H1 (cell line): ENCODE data around the gene CD84. TPM values are rescaled to one million over a fixed set of nuclear protein-coding genes. Genes with fewer than 3 reads are reported as not detected.
A peak's percentile ranks its signal among the peaks of the same experiment; 100 is the strongest.

Experiments used
- CTCF ChIA-PET: fragments of 300-600 bp; sonication (Branson Sonifier 250); formaldehyde crosslinking; loops from one replicate; lab custom pipeline; 2021; ENCODE audit not compliant: partially characterized antibody; lab: Charles Lee
- POLR2A ChIA-PET: fragments of 300-600 bp; sonication (Branson Sonifier 250); formaldehyde crosslinking; loops from one replicate; lab custom pipeline; 2021; ENCODE audit warnings: inconsistent platforms; ENCODE audit not compliant: partially characterized antibody; lab: Charles Lee
- DNase-seq, 2 experiments: peaks; one replicate each; pipeline versions ENCODE4 v3.0.0 to v3.0.0-alpha.2; 2010 to 2022; ENCODE audit warnings: low spot score in 2 of 2, low read depth in 1 of 2, mixed read lengths in 1 of 2
- FAIRE-seq: peaks from 2 replicates; lab custom pipeline; 2011; peaks lifted over from hg19 to GRCh38; lab: Jason Lieb, UNC
- H2AFZ ChIP-seq: 2 replicates; pipeline ENCODE4 v1.8.1; 2012; ENCODE audit warnings: low read length, inconsistent platforms
- H2AK5ac ChIP-seq: 2 replicates; pipeline ENCODE4 v1.6.1; 2013; ENCODE audit warnings: low read depth, low read length
- H2BK120ac ChIP-seq: replicated peaks from 2 replicates; pipeline ENCODE3; 2013; ENCODE audit warnings: low read depth, low read length, inconsistent platforms
- H2BK12ac ChIP-seq: 2 replicates; pipeline ENCODE4 v1.6.1; 2013; ENCODE audit warnings: low read depth, low read length
- H2BK15ac ChIP-seq: 2 replicates; pipeline ENCODE4 v1.6.1; 2013; ENCODE audit warnings: low read length
- H2BK20ac ChIP-seq: 2 replicates; pipeline ENCODE4 v1.6.1; 2013; ENCODE audit warnings: low read length
- H2BK5ac ChIP-seq: 2 replicates; pipeline ENCODE4 v1.6.1; 2013; ENCODE audit warnings: low read depth, low read length
- H3K14ac ChIP-seq: 2 replicates; pipeline ENCODE4 v1.6.1; 2013; ENCODE audit warnings: inconsistent platforms; ENCODE audit not compliant: insufficient read length
- H3K18ac ChIP-seq: 2 replicates; pipeline ENCODE4 v1.6.1; 2013; ENCODE audit warnings: low read length; ENCODE audit errors: extremely low read depth
- H3K23ac ChIP-seq: 2 replicates; pipeline ENCODE4 v1.6.1; 2013; ENCODE audit warnings: inconsistent platforms; ENCODE audit not compliant: insufficient read length
- H3K23me2 ChIP-seq: 2 replicates; pipeline ENCODE4 v1.6.1; 2013; ENCODE audit warnings: low read depth, low read length
- H3K27ac ChIP-seq: 2 replicates; pipeline ENCODE4 v1.6.1; 2011; ENCODE audit warnings: low read depth, low read length, inconsistent platforms
- H3K27me3 ChIP-seq, 4 experiments: replicated peaks in 1 of 4; 1 replicate in 1 of 4; 2 replicates in 3 of 4; pipeline versions ENCODE4 v1.6.1 to v1.8.1; 2011 to 2013; ENCODE audit warnings: low read length in 3 of 4, mild to moderate bottlenecking in 3 of 4, inconsistent platforms in 2 of 4, mixed read lengths in 2 of 4, moderate library complexity in 1 of 4; ENCODE audit not compliant: control insufficient read depth in 3 of 4, insufficient read depth in 3 of 4; ENCODE audit errors: extremely low read depth in 1 of 4
- H3K36me3 ChIP-seq, 4 experiments: 2 replicates each; pipeline versions ENCODE4 v1.6.1 to v1.8.1; 2011 to 2013; ENCODE audit warnings: mild to moderate bottlenecking in 4 of 4, low read length in 3 of 4, moderate library complexity in 2 of 4, control low read depth in 1 of 4, inconsistent platforms in 1 of 4; ENCODE audit not compliant: insufficient read depth in 4 of 4, control insufficient read depth in 2 of 4
- H3K4ac ChIP-seq: replicated peaks from 2 replicates; pipeline ENCODE3; 2013; ENCODE audit warnings: low read length, low read depth, mixed read lengths, inconsistent platforms; ENCODE audit not compliant: insufficient read length
- H3K4me1 ChIP-seq, 4 experiments: replicated peaks in 1 of 4; 1 replicate in 1 of 4; 2 replicates in 3 of 4; pipeline versions ENCODE4 v1.6.1 to v1.8.1; 2011 to 2013; ENCODE audit warnings: low read length in 3 of 4, inconsistent platforms in 2 of 4, mixed read lengths in 1 of 4; ENCODE audit not compliant: insufficient read depth in 4 of 4, control insufficient read depth in 3 of 4
- H3K4me2 ChIP-seq, 2 experiments: 2 replicates each; pipeline versions ENCODE4 v1.6.1 to v1.8.1; 2011 to 2013; ENCODE audit warnings: low read depth in 2 of 2, low read length in 2 of 2, control low read depth in 1 of 2, inconsistent platforms in 1 of 2, mild to moderate bottlenecking in 1 of 2; ENCODE audit not compliant: insufficient read depth in 1 of 2
- H3K4me3 ChIP-seq, 4 experiments: fragments of 200-600, 300-600 bp in 1 of 4; sonication (generic), shearing (Covaris generic), sonication (Bioruptor Twin) in 1 of 4; 2 replicates each; pipeline versions ENCODE4 v1.5.1 to v1.8.1; 2011 to 2016; ENCODE audit warnings: low read length in 4 of 4, low read depth in 3 of 4, control low read depth in 2 of 4, inconsistent platforms in 2 of 4, mild to moderate bottlenecking in 2 of 4, mixed read lengths in 1 of 4, moderate library complexity in 1 of 4; ENCODE audit not compliant: insufficient read depth in 2 of 4; ENCODE audit errors: extremely low read depth in 1 of 4
- H3K56ac ChIP-seq: replicated peaks from 2 replicates; pipeline ENCODE3; 2013; ENCODE audit warnings: low read depth, mild to moderate bottlenecking, mixed read lengths, low read length, inconsistent platforms; ENCODE audit not compliant: insufficient read length
- H3K79me1 ChIP-seq: 2 replicates; pipeline ENCODE4 v1.6.1; 2013; ENCODE audit warnings: low read depth, low read length, control low read depth
- H3K79me2 ChIP-seq, 2 experiments: 2 replicates each; pipeline versions ENCODE4 v1.6.1 to v1.8.1; 2012 to 2013; ENCODE audit warnings: low read length in 2 of 2, mild to moderate bottlenecking in 2 of 2, inconsistent platforms in 1 of 2; ENCODE audit not compliant: insufficient read depth in 2 of 2, control insufficient read depth in 1 of 2
- H3K9ac ChIP-seq, 4 experiments: replicated peaks in 1 of 4; 1 replicate in 1 of 4; 2 replicates in 3 of 4; pipeline versions ENCODE4 v1.6.1 to v1.8.1; 2011 to 2013; ENCODE audit warnings: low read depth in 3 of 4, low read length in 3 of 4, control low read depth in 2 of 4, mild to moderate bottlenecking in 2 of 4, moderate library complexity in 2 of 4, inconsistent platforms in 1 of 4; ENCODE audit errors: extremely low read depth in 1 of 4
- H3K9me3 ChIP-seq, 2 experiments: 2 replicates each; pipeline versions ENCODE4 v1.6.1 to v1.8.1; 2012 to 2013; ENCODE audit warnings: mild to moderate bottlenecking in 2 of 2, moderate library complexity in 2 of 2, control low read depth in 1 of 2, inconsistent platforms in 1 of 2, low read depth in 1 of 2, low read length in 1 of 2, mixed read lengths in 1 of 2; ENCODE audit not compliant: insufficient read depth in 2 of 2
- H4K20me1 ChIP-seq, 2 experiments: replicated peaks in 1 of 2; 2 replicates each; pipeline versions ENCODE3 to v1.8.1; 2011 to 2013; ENCODE audit warnings: inconsistent platforms in 2 of 2, low read length in 2 of 2, mild to moderate bottlenecking in 1 of 2; ENCODE audit not compliant: insufficient read depth in 2 of 2, control insufficient read depth in 1 of 2
- H4K5ac ChIP-seq: 2 replicates; pipeline ENCODE4 v1.6.1; 2013; ENCODE audit warnings: low read length, low read depth, mixed read lengths, inconsistent platforms; ENCODE audit not compliant: insufficient read length
- H4K8ac ChIP-seq: 2 replicates; pipeline ENCODE4 v1.8.0; 2013; ENCODE audit warnings: mild to moderate bottlenecking, moderate library complexity, low read length, inconsistent platforms; ENCODE audit not compliant: insufficient read depth; ENCODE audit errors: extremely low read depth
- H4K91ac ChIP-seq: replicated peaks from 2 replicates; pipeline ENCODE3; 2013; ENCODE audit warnings: low read length, mixed read lengths, inconsistent platforms; ENCODE audit not compliant: insufficient read length
- ASH2L ChIP-seq: fragments of 200-600, 300-600 bp; sonication (generic); IDR thresholded peaks from one replicate; pipeline ENCODE4 v1.7.1; 2017; ENCODE audit warnings: low read length
- CTBP2 ChIP-seq: IDR thresholded peaks from 2 replicates; pipeline ENCODE4 v1.7.0; 2011; ENCODE audit warnings: borderline replicate concordance, mild to moderate bottlenecking, moderate library complexity, mixed read lengths, low read length; ENCODE audit not compliant: insufficient read depth, insufficient read length
- MAFK ChIP-seq: IDR thresholded peaks from 2 replicates; pipeline ENCODE4 v1.6.1; 2012; ENCODE audit warnings: low read depth, mild to moderate bottlenecking, improper control_type of control experiment, low read length
- SUZ12 ChIP-seq: fragments of 200-600 bp; sonication (generic); IDR thresholded peaks from 2 replicates; pipeline ENCODE4 v1.6.1; 2012; ENCODE audit warnings: mild to moderate bottlenecking, inconsistent platforms, low read length, moderate library complexity, mixed read lengths
- TAF1 ChIP-seq: IDR thresholded peaks from 2 replicates; pipeline ENCODE4 v1.6.1; 2011; ENCODE audit warnings: mild to moderate bottlenecking, low read depth, low read length
- WGBS, 2 experiments: shearing (Covaris generic) in 1 of 2; methylation state at CpG; one replicate each; pipeline versions ENCODE4 v1.1.6 to v1.1.7; 2013 to 2015; ENCODE audit warnings: low lambda C conversion rate in 2 of 2, mixed read lengths in 2 of 2, inconsistent platforms in 1 of 2, low coverage in 1 of 2, missing lambda C conversion rate in 1 of 2; ENCODE audit not compliant: insufficient replicate concordance in 2 of 2, insufficient coverage in 1 of 2, insufficient read length in 1 of 2; ENCODE audit errors: extremely low coverage in 1 of 2, missing lambda C conversion rate in 1 of 2; 5-methylcytosine and 5-hydroxymethylcytosine counted together
- polyA plus RNA-seq, 7 experiments: library from polyadenylated mRNA; depleted of rRNA in 3 of 7; stranded (reverse) in 5 of 7; unstranded in 2 of 7; fragments of >200 nt in 5 of 7; fragments of 200-250 nt in 2 of 7; gene quantifications; 1 replicate in 5 of 7; 2 replicates in 1 of 7; 4 replicates in 1 of 7; pipeline versions ENCODE4 v1.2.1 to v1.2.3, GENCODE V29; 2011 to 2013; ENCODE audit warnings: missing spikeins in 2 of 7, mixed read lengths in 2 of 7
- total RNA-seq: library from RNA; stranded (reverse); fragmentation: NEBNext Ultra II Directional; extraction: Animal tissue kit (Norgen Biotek cat#: 25700); gene quantifications from 2 replicates; pipeline ENCODE4 v1.2.1, GENCODE V29; 2021
- TF ChIP-seq, protein P1 (sequence below), 3 experiments: IDR thresholded peaks; 1 replicate in 2 of 3; 2 replicates in 1 of 3; pipeline versions ENCODE4 v1.5.1 to v1.6.1; 2011; ENCODE audit warnings: low read length in 3 of 3, mild to moderate bottlenecking in 3 of 3, inconsistent platforms in 2 of 3, low read depth in 1 of 3, moderate library complexity in 1 of 3; ENCODE audit not compliant: insufficient read depth in 1 of 3; ENCODE audit errors: control extremely low read depth in 1 of 3

The CD84 gene
- total and polyA plus RNA-seq, 2 of the 8 experiments (the other 6 are each of a cell fraction or from before 2014, with no cell fraction given) = not detected

DNA sequence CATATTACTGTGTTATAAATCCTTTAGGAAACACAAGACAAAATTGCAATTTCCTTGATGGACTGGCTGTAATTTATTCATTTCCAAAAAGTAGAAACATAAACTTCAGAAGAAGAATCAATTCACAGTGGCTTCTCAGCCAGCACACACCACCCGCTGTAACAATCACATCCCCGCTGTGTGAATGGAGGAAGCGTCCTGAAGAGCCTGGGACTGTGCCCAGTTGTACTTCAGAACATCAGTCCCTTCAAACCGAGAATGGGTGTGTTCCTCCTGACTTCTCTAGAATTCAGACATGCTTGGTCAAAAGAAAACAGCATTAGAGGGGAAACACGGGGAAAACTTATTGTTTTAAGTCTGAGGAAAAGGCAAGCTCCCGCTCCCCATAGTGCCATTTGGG is 28.8 kb upstream of the CD84 start:
- Histone ChIP-seq H3K23ac (no peak overlapping the region), H3K27ac (no peak overlapping the region), H3K27me3 (no peaks in the 10 kb centered on the region), H3K79me1 (no peaks in the 10 kb centered on the region), H4K91ac (no peak overlapping the region), H2AK5ac (no peak overlapping the region), H3K18ac (no peak overlapping the region), H3K4me3 (no peak overlapping the region), H3K36me3 (no peaks in the 10 kb centered on the region), H2AFZ (0 out of 2 replicates have a peak overlapping the region, but pooled peaks have one; percentile 28), H3K4me2 (no peak overlapping the region), H3K4ac (no peak overlapping the region), H2BK5ac (no peak overlapping the region), H3K79me2 (no peaks in the 10 kb centered on the region), H2BK15ac (no peak overlapping the region), H3K4me1 (peaks cover 0 to 2% (median 0%) of the 10 kb centered on the region in 4 experiments; a peak in 1 of 7 replicates), H3K14ac (no peak overlapping the region), H2BK120ac (no peak overlapping the region), H3K9me3 (no peaks in the 10 kb centered on the region), H3K23me2 (no peaks in the 10 kb centered on the region), H4K20me1 (no peaks in the 10 kb centered on the region), H4K8ac (no peak overlapping the region), H4K5ac (no peak overlapping the region), H2BK20ac (no peak overlapping the region), H3K56ac (no peak overlapping the region), H2BK12ac (no peak overlapping the region), H3K9ac (no peak overlapping the region)
- WGBS, 2 experiments = 82% methylated on average over 6 of the region's 6 CpGs; no CpG with 5 or more reads in 1 of the 2 experiments
- TF ChIP-seq MAFK = no peak
- no peak for TF ChIP-seq ASH2L
- TF ChIP-seq SUZ12 = no peak
- TF ChIP-seq, protein P1, sequence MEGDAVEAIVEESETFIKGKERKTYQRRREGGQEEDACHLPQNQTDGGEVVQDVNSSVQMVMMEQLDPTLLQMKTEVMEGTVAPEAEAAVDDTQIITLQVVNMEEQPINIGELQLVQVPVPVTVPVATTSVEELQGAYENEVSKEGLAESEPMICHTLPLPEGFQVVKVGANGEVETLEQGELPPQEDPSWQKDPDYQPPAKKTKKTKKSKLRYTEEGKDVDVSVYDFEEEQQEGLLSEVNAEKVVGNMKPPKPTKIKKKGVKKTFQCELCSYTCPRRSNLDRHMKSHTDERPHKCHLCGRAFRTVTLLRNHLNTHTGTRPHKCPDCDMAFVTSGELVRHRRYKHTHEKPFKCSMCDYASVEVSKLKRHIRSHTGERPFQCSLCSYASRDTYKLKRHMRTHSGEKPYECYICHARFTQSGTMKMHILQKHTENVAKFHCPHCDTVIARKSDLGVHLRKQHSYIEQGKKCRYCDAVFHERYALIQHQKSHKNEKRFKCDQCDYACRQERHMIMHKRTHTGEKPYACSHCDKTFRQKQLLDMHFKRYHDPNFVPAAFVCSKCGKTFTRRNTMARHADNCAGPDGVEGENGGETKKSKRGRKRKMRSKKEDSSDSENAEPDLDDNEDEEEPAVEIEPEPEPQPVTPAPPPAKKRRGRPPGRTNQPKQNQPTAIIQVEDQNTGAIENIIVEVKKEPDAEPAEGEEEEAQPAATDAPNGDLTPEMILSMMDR (IDR thresholded peaks at IDR 0.05; ENCODE audit: control extremely low read depth in 1 of 3, insufficient read depth in 1 of 3, low read depth in 1 of 3, low read length in 3 of 3) = no peak
- no peak for TF ChIP-seq CTBP2
- TF ChIP-seq TAF1 = no peak
- ChIA-PET POLR2A (no interaction called here), CTCF (interaction anchor here (0.8 to 9.5 kb wide), 17 partner anchors 9 to 254 kb away, joined by 3 to 88 read pairs (median 7); no protein-coding TSS in a partner anchor)
- DNase-seq (no peak), FAIRE-seq (no peak)
